PC-3 (cell line): Measurements from ENCODE around the gene KDM4C. TPM values are rescaled to one million over a fixed set of nuclear protein-coding genes. Genes with fewer than 3 reads are reported as not detected.

Experiments used
- ATAC-seq: fragments of 200-7000 bp; cut with Tn5 transposase; 2 replicates; pipeline ENCODE4 v1.9.1; 2020; ENCODE audit warnings: mild to moderate bottlenecking, moderate library complexity
- BruUV-seq: library from RNA; stranded (reverse); fragments of 400-500 nt; replicated peaks from 2 replicates; lab custom pipeline; 2021; lab: Mats Ljungman, UMichigan
- CTCF ChIA-PET: fragments of 300-600 bp; sonication (Branson Sonifier 250); formaldehyde crosslinking; loops from one replicate; lab custom pipeline; 2022; ENCODE audit warnings: antibody characterized with exemption; lab: Charles Lee
- POLR2A ChIA-PET: fragments of 300-600 bp; sonication (Branson Sonifier 250); formaldehyde crosslinking; loops from one replicate; lab custom pipeline; 2022; ENCODE audit warnings: antibody characterized with exemption; ENCODE audit not compliant: unreplicated experiment; lab: Charles Lee
- DNase-seq: peaks from one replicate; pipeline ENCODE4 v3.0.0-alpha.2; 2015
- H2AFZ ChIP-seq: fragments of 300-600 bp; sonication (generic); 2 replicates; pipeline ENCODE4 v1.6.0; 2016; ENCODE audit warnings: antibody characterized with exemption, low read length
- H3F3A ChIP-seq: fragments of 300-600 bp; sonication (generic); one replicate; pipeline ENCODE4 v1.6.0; 2017; ENCODE audit warnings: antibody characterized with exemption, low read length, control low read depth, mild to moderate bottlenecking; ENCODE audit not compliant: unreplicated experiment
- H3K27ac ChIP-seq: fragments of 300-600 bp; sonication (generic); 2 replicates; pipeline ENCODE4 v1.5.1; 2016; ENCODE audit warnings: mild to moderate bottlenecking, low read length
- H3K27me3 ChIP-seq: fragments of 300-600 bp; sonication (generic); 2 replicates; pipeline ENCODE4 v1.6.1; 2016; ENCODE audit warnings: low read length, mixed read lengths
- H3K36me3 ChIP-seq: fragments of 300-600 bp; sonication (generic); 2 replicates; pipeline ENCODE4 v1.6.1; 2016; ENCODE audit warnings: low read depth, mixed run types, low read length, mixed read lengths
- H3K4me1 ChIP-seq: fragments of 300-600 bp; sonication (generic); 2 replicates; pipeline ENCODE4 v1.5.1; 2016; ENCODE audit warnings: low read length; ENCODE audit not compliant: insufficient read depth
- H3K4me2 ChIP-seq: fragments of 300-600 bp; sonication (generic); 2 replicates; pipeline ENCODE4 v1.6.0; 2016; ENCODE audit warnings: low read length
- H3K4me3 ChIP-seq: fragments of 300-600 bp; sonication (generic); 2 replicates; pipeline ENCODE4 v1.5.1; 2016; ENCODE audit warnings: mild to moderate bottlenecking, low read length, mixed read lengths
- H3K79me2 ChIP-seq: fragments of 300-600 bp; sonication (generic); 2 replicates; pipeline ENCODE4 v1.6.1; 2017; ENCODE audit warnings: low read length, mixed read lengths
- H3K9ac ChIP-seq: fragments of 300-600 bp; sonication (generic); 2 replicates; pipeline ENCODE4 v1.6.0; 2016; ENCODE audit warnings: mild to moderate bottlenecking, low read length
- H3K9me2 ChIP-seq: fragments of 300-600 bp; sonication (generic); replicated peaks from 2 replicates; pipeline ENCODE4 v1.6.1; 2016; ENCODE audit warnings: mixed run types, low read length, mixed read lengths
- H3K9me3 ChIP-seq: fragments of 300-600 bp; sonication (generic); 2 replicates; pipeline ENCODE4 v1.6.1; 2016; ENCODE audit warnings: low read length, mixed read lengths
- H4K20me1 ChIP-seq: fragments of 300-600 bp; sonication (generic); 2 replicates; pipeline ENCODE4 v1.6.1; 2016; ENCODE audit warnings: low read length, mixed read lengths
- EZH2 ChIP-seq: fragments of 300-600 bp; sonication (generic); IDR thresholded peaks from one replicate; pipeline ENCODE4 v1.6.1; 2017; ENCODE audit warnings: antibody characterized with exemption, mild to moderate bottlenecking, low read length; ENCODE audit not compliant: unreplicated experiment
- EZH2phosphoT487 ChIP-seq: fragments of 300-600 bp; sonication (generic); IDR thresholded peaks from 2 replicates; pipeline ENCODE4 v1.6.1; 2018; ENCODE audit warnings: mild to moderate bottlenecking, antibody characterized with exemption, low read length, borderline replicate concordance
- intact Hi-C: fragments of 100-400 bp; cut with micrococcal nuclease; formaldehyde crosslinking; loops from 2 replicates; pipeline ENCODE4 v1.9.0; 2023
- total RNA-seq: library from RNA; depleted of rRNA; stranded (reverse); fragments of >200 nt; gene quantifications from 2 replicates; pipeline ENCODE4 v1.2.3, GENCODE V29; 2014
- TF ChIP-seq, protein P1 (sequence below): fragments of 300-600 bp; sonication (generic); conservative IDR thresholded peaks from 2 replicates; pipeline ENCODE4 v1.5.1; 2017; ENCODE audit warnings: antibody characterized with exemption, low read depth, mild to moderate bottlenecking, low read length

Gene KDM4C
- total RNA-seq, 1 experiment from 2014 or later = 27.0 TPM

DNA sequence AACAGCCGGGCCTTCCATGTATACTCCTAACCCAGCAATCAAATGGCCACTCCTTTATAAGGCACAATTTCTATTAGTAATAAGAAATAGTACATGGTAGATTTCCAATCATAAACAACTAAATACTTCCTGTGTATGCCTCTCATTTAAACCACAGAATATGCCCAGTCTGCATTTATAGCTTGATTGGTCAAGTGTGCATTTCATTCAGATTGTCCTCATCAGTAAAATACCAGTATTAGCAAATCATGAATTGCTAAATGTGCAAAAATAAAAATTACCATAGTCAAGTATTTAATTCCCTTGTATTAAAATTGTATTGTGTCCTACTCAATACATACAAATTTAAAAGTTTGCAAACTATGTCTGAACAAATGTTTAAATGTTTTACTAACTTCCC, 406.2 kb downstream of the KDM4C start:
- no peaks in the 10 kb centered on the region for H3K36me3 ChIP-seq
- H3K9ac ChIP-seq = no peak overlapping the region
- TF ChIP-seq, protein P1, sequence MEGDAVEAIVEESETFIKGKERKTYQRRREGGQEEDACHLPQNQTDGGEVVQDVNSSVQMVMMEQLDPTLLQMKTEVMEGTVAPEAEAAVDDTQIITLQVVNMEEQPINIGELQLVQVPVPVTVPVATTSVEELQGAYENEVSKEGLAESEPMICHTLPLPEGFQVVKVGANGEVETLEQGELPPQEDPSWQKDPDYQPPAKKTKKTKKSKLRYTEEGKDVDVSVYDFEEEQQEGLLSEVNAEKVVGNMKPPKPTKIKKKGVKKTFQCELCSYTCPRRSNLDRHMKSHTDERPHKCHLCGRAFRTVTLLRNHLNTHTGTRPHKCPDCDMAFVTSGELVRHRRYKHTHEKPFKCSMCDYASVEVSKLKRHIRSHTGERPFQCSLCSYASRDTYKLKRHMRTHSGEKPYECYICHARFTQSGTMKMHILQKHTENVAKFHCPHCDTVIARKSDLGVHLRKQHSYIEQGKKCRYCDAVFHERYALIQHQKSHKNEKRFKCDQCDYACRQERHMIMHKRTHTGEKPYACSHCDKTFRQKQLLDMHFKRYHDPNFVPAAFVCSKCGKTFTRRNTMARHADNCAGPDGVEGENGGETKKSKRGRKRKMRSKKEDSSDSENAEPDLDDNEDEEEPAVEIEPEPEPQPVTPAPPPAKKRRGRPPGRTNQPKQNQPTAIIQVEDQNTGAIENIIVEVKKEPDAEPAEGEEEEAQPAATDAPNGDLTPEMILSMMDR = no peak
- TF ChIP-seq EZH2phosphoT487 (no peak), EZH2 (no peak)
- H2AFZ ChIP-seq = no peak overlapping the region
- no TSS peak for BruUV-seq
- ChIA-PET CTCF (no interaction called here), POLR2A (no interaction called here)
- H3K27ac ChIP-seq = no peak overlapping the region
- no peak overlapping the region for H3K4me3 ChIP-seq
- no peaks in the 10 kb centered on the region for H3K9me3 ChIP-seq
- H3K27me3 ChIP-seq = no peaks in the 10 kb centered on the region
- no peaks in the 10 kb centered on the region for H3F3A ChIP-seq
- intact Hi-C loops = no loop called here
- H4K20me1 ChIP-seq = no peaks in the 10 kb centered on the region
- H3K4me1 ChIP-seq = no peaks in the 10 kb centered on the region
- H3K79me2 ChIP-seq = no peaks in the 10 kb centered on the region
- DNase-seq (no peak), ATAC-seq (no peak)
- no peaks in the 10 kb centered on the region for H3K9me2 ChIP-seq
- no peak overlapping the region for H3K4me2 ChIP-seq

DNA sequence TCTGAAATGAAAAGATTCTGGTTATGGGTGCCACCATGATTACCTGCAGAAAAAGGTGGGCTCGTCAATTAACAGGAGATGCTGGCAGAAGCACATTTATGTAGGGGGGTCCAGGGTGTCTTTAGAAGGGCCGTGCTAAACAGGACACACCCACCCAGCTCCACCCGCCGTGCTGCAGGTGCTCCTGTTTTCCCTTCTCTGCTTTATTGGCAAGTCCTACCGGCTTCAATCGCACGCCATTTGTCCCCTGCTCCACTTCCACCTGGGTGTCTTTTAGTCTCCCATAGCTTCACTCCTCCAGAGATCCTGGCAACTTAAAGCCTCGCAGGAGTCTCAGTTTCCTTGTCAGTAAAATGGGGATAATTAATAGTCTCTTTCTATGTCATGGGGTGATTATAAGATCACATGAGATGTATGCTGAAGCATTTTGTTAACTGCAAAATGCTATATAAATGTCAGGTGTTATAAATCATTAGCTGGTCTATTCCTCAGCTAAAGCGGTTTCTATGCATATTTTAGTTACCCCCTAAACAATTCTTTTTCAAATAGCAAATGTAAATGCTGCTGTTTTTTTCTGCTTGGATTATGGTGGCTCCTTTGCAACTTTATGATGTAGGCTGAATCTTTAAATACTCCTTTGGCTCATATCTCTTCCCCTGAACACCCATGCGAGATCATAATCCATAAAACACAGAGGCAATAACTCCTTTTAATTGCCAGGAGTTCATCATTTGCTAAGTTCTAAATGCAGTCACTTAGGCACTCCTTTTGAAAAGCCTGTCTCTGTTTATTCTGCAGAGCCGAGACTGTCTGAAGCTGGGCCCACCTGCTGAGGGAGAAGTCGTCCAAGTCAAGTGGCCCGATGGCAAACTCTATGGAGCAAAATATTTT, 406.9 kb downstream of the KDM4C start:
- H4K20me1 ChIP-seq = no peaks in the 10 kb centered on the region
- no peaks in the 10 kb centered on the region for H3K9me3 ChIP-seq
- BruUV-seq = no TSS peak
- no peak overlapping the region for H3K4me2 ChIP-seq
- intact Hi-C loops = no loop called here
- no peaks in the 10 kb centered on the region for H3K79me2 ChIP-seq
- H3K27ac ChIP-seq = no peak overlapping the region
- no peaks in the 10 kb centered on the region for H3K27me3 ChIP-seq
- H3K36me3 ChIP-seq = no peaks in the 10 kb centered on the region
- H3K9ac ChIP-seq = no peak overlapping the region
- H2AFZ ChIP-seq = no peak overlapping the region
- no peaks in the 10 kb centered on the region for H3F3A ChIP-seq
- H3K9me2 ChIP-seq = no peaks in the 10 kb centered on the region
- H3K4me1 ChIP-seq = no peaks in the 10 kb centered on the region
- TF ChIP-seq, protein P1 = no peak
- TF ChIP-seq EZH2 (no peak), EZH2phosphoT487 (no peak)
- ChIA-PET CTCF (no interaction called here), POLR2A (no interaction called here)
- no peak for DNase-seq
- no peak for ATAC-seq
- no peak overlapping the region for H3K4me3 ChIP-seq

GRCh38 chr9:7165331-7165975, 407.7 kb downstream of the KDM4C start:
- Histone ChIP-seq H3K9ac (no peak overlapping the region), H3K4me3 (no peak overlapping the region), H3K36me3 (no peaks in the 10 kb centered on the region), H3K4me1 (no peaks in the 10 kb centered on the region), H3K9me2 (no peaks in the 10 kb centered on the region), H3K79me2 (no peaks in the 10 kb centered on the region), H3K27ac (no peak overlapping the region), H4K20me1 (no peaks in the 10 kb centered on the region), H2AFZ (no peak overlapping the region), H3K9me3 (no peaks in the 10 kb centered on the region), H3K27me3 (no peaks in the 10 kb centered on the region), H3F3A (no peaks in the 10 kb centered on the region), H3K4me2 (no peak overlapping the region)
- no TSS peak for BruUV-seq
- TF ChIP-seq EZH2phosphoT487 (no peak), EZH2 (no peak)
- TF ChIP-seq, protein P1 = no peak
- DNase-seq (no peak), ATAC-seq (no peak)
- intact Hi-C loops = no loop called here
- ChIA-PET POLR2A (no interaction called here), CTCF (no interaction called here)
